ENCODE measurements around the gene FBXW7.

FBXW7 gene

GRCh38 chr4:152363086-152363485, 172.8 kb downstream of the FBXW7 start:
- Histone ChIP-seq H3K27ac (ENCODE audit: low read length) (no peak overlapping the region), H3K4me1 (ENCODE audit: insufficient read depth, low read length) (no peaks in the 10 kb centered on the region), H3K9me3 (ENCODE audit: insufficient read depth, low read depth, low read length) (no peaks in the 10 kb centered on the region), H3K9ac (ENCODE audit: low read depth, low read length) (no peak overlapping the region), H3K36me3 (ENCODE audit: insufficient read depth, low read depth, low read length) (no peaks in the 10 kb centered on the region), H3K4me3 (ENCODE audit: low read length) (no peak overlapping the region), H3K27me3 (ENCODE audit: insufficient read depth, low read length) (no peaks in the 10 kb centered on the region)

- Histone ChIP-seq H3K27ac (ENCODE audit: low read length) (no peak overlapping the region), H3K9me3 (ENCODE audit: insufficient read depth, low read depth, low read length) (no peaks in the 10 kb centered on the region), H3K27me3 (ENCODE audit: insufficient read depth, low read length) (no peaks in the 10 kb centered on the region), H3K4me1 (ENCODE audit: insufficient read depth, low read length) (no peaks in the 10 kb centered on the region), H3K4me3 (ENCODE audit: low read length) (no peak overlapping the region), H3K36me3 (ENCODE audit: insufficient read depth, low read depth, low read length) (no peaks in the 10 kb centered on the region), H3K9ac (ENCODE audit: low read depth, low read length) (no peak overlapping the region)
Measured at GRCh38 chr4:152360045-152360410, 175.9 kb downstream of the FBXW7 start.

GRCh38 chr4:152359208-152360044, 176.5 kb downstream of the FBXW7 start:
- H3K27me3 ChIP-seq (ENCODE audit: insufficient read depth, low read length) = no peaks in the 10 kb centered on the region
- H3K4me1 ChIP-seq (ENCODE audit: insufficient read depth, low read length) = no peaks in the 10 kb centered on the region
- H3K4me3 ChIP-seq (ENCODE audit: low read length) = no peak overlapping the region
- no peak overlapping the region for H3K9ac ChIP-seq (ENCODE audit: low read depth, low read length)
- H3K9me3 ChIP-seq (ENCODE audit: insufficient read depth, low read depth, low read length) = no peaks in the 10 kb centered on the region
- no peak overlapping the region for H3K27ac ChIP-seq (ENCODE audit: low read length)
- H3K36me3 ChIP-seq (ENCODE audit: insufficient read depth, low read depth, low read length) = no peaks in the 10 kb centered on the region

- no peak overlapping the region for H3K27ac ChIP-seq (ENCODE audit: low read length)
- H3K4me3 ChIP-seq (ENCODE audit: low read length) = no peak overlapping the region
- no peaks in the 10 kb centered on the region for H3K36me3 ChIP-seq (ENCODE audit: insufficient read depth, low read depth, low read length)
- no peaks in the 10 kb centered on the region for H3K9me3 ChIP-seq (ENCODE audit: insufficient read depth, low read depth, low read length)
- no peak overlapping the region for H3K9ac ChIP-seq (ENCODE audit: low read depth, low read length)
- peaks cover 9% of the 10 kb centered on the region; the same call in 1 of the 2 replicates for H3K4me1 ChIP-seq (ENCODE audit: insufficient read depth, low read length)
- no peaks in the 10 kb centered on the region for H3K27me3 ChIP-seq (ENCODE audit: insufficient read depth, low read length)
Measured at GRCh38 chr4:152357206-152357605, 178.7 kb downstream of the FBXW7 start.

- no peak overlapping the region for H3K4me3 ChIP-seq (ENCODE audit: low read length)
- H3K9me3 ChIP-seq (ENCODE audit: insufficient read depth, low read depth, low read length) = no peaks in the 10 kb centered on the region
- no peak overlapping the region for H3K9ac ChIP-seq (ENCODE audit: low read depth, low read length)
- H3K4me1 ChIP-seq (ENCODE audit: insufficient read depth, low read length) = peaks cover 10% of the 10 kb centered on the region; the same call in 1 of the 2 replicates
- no peak overlapping the region for H3K27ac ChIP-seq (ENCODE audit: low read length)
- no peaks in the 10 kb centered on the region for H3K36me3 ChIP-seq (ENCODE audit: insufficient read depth, low read depth, low read length)
- no peaks in the 10 kb centered on the region for H3K27me3 ChIP-seq (ENCODE audit: insufficient read depth, low read length)
Measured at GRCh38 chr4:152356428-152357034, 179.4 kb downstream of the FBXW7 start.

GRCh38 chr4:152352622-152353116, 183.2 kb downstream of the FBXW7 start:
- Histone ChIP-seq H3K4me3 (ENCODE audit: low read length) (peak overlapping the region; percentile 48), H3K9ac (ENCODE audit: low read depth, low read length) (peak overlapping the region; percentile 11; the same call in 1 of the 2 replicates), H3K27me3 (ENCODE audit: insufficient read depth, low read length) (no peaks in the 10 kb centered on the region), H3K27ac (ENCODE audit: low read length) (no peak overlapping the region), H3K36me3 (ENCODE audit: insufficient read depth, low read depth, low read length) (no peaks in the 10 kb centered on the region), H3K4me1 (ENCODE audit: insufficient read depth, low read length) (peaks cover 12% of the 10 kb centered on the region; the same call in 1 of the 2 replicates), H3K9me3 (ENCODE audit: insufficient read depth, low read depth, low read length) (no peaks in the 10 kb centered on the region)

- H3K36me3 ChIP-seq (ENCODE audit: insufficient read depth, low read depth, low read length) = no peaks in the 10 kb centered on the region; the same call in 1 of the 2 replicates
- H3K9me3 ChIP-seq (ENCODE audit: insufficient read depth, low read depth, low read length) = no peaks in the 10 kb centered on the region
- peak overlapping the region; percentile 48 for H3K4me3 ChIP-seq (ENCODE audit: low read length)
- H3K9ac ChIP-seq (ENCODE audit: low read depth, low read length) = peak overlapping the region; percentile 11; the same call in 1 of the 2 replicates
- H3K27me3 ChIP-seq (ENCODE audit: insufficient read depth, low read length) = no peaks in the 10 kb centered on the region
- no peak overlapping the region for H3K27ac ChIP-seq (ENCODE audit: low read length)
- peaks cover 12% of the 10 kb centered on the region; the same call in 1 of the 2 replicates for H3K4me1 ChIP-seq (ENCODE audit: insufficient read depth, low read length)
Measured at GRCh38 chr4:152352215-152352614, 183.7 kb downstream of the FBXW7 start.

- Histone ChIP-seq H3K27ac (ENCODE audit: low read length) (no peak overlapping the region), H3K27me3 (ENCODE audit: insufficient read depth, low read length) (no peaks in the 10 kb centered on the region), H3K4me3 (ENCODE audit: low read length) (no peak overlapping the region), H3K4me1 (ENCODE audit: insufficient read depth, low read length) (peaks cover 12% of the 10 kb centered on the region; the same call in 1 of the 2 replicates), H3K36me3 (ENCODE audit: insufficient read depth, low read depth, low read length) (peaks cover 8% of the 10 kb centered on the region), H3K9me3 (ENCODE audit: insufficient read depth, low read depth, low read length) (no peaks in the 10 kb centered on the region), H3K9ac (ENCODE audit: low read depth, low read length) (no peak overlapping the region)
Measured at GRCh38 chr4:152351080-152351479, 184.8 kb downstream of the FBXW7 start.

GRCh38 chr4:152348670-152349069, 187.2 kb downstream of the FBXW7 start:
- Histone ChIP-seq H3K4me3 (ENCODE audit: low read length) (no peak overlapping the region), H3K4me1 (ENCODE audit: insufficient read depth, low read length) (peaks cover 12% of the 10 kb centered on the region; the same call in 1 of the 2 replicates), H3K27me3 (ENCODE audit: insufficient read depth, low read length) (no peaks in the 10 kb centered on the region), H3K9ac (ENCODE audit: low read depth, low read length) (no peak overlapping the region), H3K36me3 (ENCODE audit: insufficient read depth, low read depth, low read length) (peaks cover 9% of the 10 kb centered on the region), H3K27ac (ENCODE audit: low read length) (no peak overlapping the region), H3K9me3 (ENCODE audit: insufficient read depth, low read depth, low read length) (no peaks in the 10 kb centered on the region)

GRCh38 chr4:152346979-152347378, 188.9 kb downstream of the FBXW7 start:
- no peak overlapping the region for H3K27ac ChIP-seq (ENCODE audit: low read length)
- no peak overlapping the region for H3K4me3 ChIP-seq (ENCODE audit: low read length)
- H3K36me3 ChIP-seq (ENCODE audit: insufficient read depth, low read depth, low read length) = peaks cover 9% of the 10 kb centered on the region
- peaks cover 2% of the 10 kb centered on the region; the same call in 1 of the 2 replicates for H3K4me1 ChIP-seq (ENCODE audit: insufficient read depth, low read length)
- no peaks in the 10 kb centered on the region for H3K9me3 ChIP-seq (ENCODE audit: insufficient read depth, low read depth, low read length)
- no peak overlapping the region for H3K9ac ChIP-seq (ENCODE audit: low read depth, low read length)
- H3K27me3 ChIP-seq (ENCODE audit: insufficient read depth, low read length) = no peaks in the 10 kb centered on the region

GRCh38 chr4:152346526-152346925, 189.4 kb downstream of the FBXW7 start:
- Histone ChIP-seq H3K9ac (ENCODE audit: low read depth, low read length) (no peak overlapping the region), H3K27me3 (ENCODE audit: insufficient read depth, low read length) (no peaks in the 10 kb centered on the region), H3K4me3 (ENCODE audit: low read length) (no peak overlapping the region), H3K4me1 (ENCODE audit: insufficient read depth, low read length) (peaks cover 2% of the 10 kb centered on the region; the same call in 1 of the 2 replicates), H3K9me3 (ENCODE audit: insufficient read depth, low read depth, low read length) (no peaks in the 10 kb centered on the region), H3K27ac (ENCODE audit: low read length) (no peak overlapping the region), H3K36me3 (ENCODE audit: insufficient read depth, low read depth, low read length) (peaks cover 9% of the 10 kb centered on the region)
